GM12865 (cell line): ENCODE data around the gene PLCL1.
A peak's percentile ranks its signal among the peaks of the same experiment; 100 is the strongest.

Experiments used
- DNase-seq: peaks from one replicate; pipeline ENCODE4 v3.0.0; 2010; ENCODE audit warnings: low read depth
- H3K4me3 ChIP-seq: 2 replicates; pipeline ENCODE4 v1.5.1; 2011; ENCODE audit warnings: mild to moderate bottlenecking, low read depth, low read length, control low read depth
- TF ChIP-seq, protein P1 (sequence below): IDR thresholded peaks from 2 replicates; pipeline ENCODE4 v1.5.1; 2011; ENCODE audit warnings: low read length, control low read depth, low read depth, inconsistent platforms; ENCODE audit not compliant: insufficient read depth; ENCODE audit errors: missing control alignments

The PLCL1 gene

GRCh38 chr2:197798187-197798586 is 6.2 kb upstream of the PLCL1 start:
- H3K4me3 ChIP-seq: no peak overlapping the region
- DNase-seq: no peak
- TF ChIP-seq, protein P1, sequence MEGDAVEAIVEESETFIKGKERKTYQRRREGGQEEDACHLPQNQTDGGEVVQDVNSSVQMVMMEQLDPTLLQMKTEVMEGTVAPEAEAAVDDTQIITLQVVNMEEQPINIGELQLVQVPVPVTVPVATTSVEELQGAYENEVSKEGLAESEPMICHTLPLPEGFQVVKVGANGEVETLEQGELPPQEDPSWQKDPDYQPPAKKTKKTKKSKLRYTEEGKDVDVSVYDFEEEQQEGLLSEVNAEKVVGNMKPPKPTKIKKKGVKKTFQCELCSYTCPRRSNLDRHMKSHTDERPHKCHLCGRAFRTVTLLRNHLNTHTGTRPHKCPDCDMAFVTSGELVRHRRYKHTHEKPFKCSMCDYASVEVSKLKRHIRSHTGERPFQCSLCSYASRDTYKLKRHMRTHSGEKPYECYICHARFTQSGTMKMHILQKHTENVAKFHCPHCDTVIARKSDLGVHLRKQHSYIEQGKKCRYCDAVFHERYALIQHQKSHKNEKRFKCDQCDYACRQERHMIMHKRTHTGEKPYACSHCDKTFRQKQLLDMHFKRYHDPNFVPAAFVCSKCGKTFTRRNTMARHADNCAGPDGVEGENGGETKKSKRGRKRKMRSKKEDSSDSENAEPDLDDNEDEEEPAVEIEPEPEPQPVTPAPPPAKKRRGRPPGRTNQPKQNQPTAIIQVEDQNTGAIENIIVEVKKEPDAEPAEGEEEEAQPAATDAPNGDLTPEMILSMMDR: no peak

DNA sequence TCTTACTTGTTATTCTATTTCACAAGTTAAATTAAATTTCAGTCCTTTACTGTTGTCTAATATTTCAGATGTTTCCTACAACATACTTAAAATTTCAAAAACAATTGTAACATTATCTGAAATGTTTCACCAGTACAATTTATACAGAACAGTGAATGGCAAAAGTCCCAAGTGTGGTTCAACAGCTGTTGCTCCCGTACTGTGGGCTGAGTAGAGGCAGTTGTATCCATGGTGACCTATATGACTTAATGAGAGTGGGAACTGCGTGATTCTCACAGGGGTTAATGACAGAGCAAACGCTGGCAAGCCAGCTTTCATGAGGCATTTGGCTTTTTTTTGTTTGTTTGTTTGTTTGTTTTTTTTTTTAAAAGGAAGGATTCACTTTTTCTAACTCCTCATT is 5.3 kb upstream of the PLCL1 start:
- no peak overlapping the region for H3K4me3 ChIP-seq
- DNase-seq: no peak
- TF ChIP-seq, protein P1: no peak

DNA sequence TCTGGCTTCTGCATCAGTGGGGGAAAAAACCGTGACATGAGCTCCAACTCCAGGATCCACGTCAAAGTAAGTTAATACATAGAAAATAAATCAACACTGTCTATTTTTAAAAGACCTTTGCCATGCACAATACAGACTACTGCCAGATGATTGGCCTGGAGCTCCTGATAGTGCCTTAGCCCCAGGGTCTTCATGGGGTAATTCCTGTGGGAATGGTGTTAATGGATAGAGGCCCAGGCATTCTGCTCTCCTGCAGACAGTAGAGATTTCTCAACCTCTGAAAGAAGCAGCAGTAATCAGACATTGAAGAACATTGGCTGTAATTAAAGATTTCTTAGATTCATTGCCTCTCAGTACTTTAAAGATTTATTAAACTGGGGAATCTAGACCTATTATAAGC is 4.3 kb upstream of the PLCL1 start:
- TF ChIP-seq, protein P1: no peak
- no peak overlapping the region for H3K4me3 ChIP-seq
- DNase-seq: no peak

DNA sequence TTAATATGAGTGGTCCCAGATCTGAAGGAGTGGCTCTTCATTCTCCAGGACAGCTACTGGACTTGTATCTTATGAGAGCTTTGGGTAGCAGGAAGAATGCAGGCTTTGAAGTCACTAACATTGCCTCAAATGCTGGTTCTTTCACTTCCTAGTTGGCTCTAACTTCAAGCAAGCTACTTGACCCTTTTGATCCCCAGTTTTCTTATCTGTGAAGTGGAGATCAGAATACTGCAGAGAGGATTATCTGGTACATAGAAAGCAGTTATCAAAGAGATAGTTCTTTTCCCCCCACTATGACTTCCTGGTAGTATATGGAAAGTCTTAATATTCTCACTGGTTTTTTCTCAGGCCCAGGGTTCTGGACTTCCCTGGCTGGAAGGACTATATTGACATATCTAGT is 3.4 kb upstream of the PLCL1 start:
- TF ChIP-seq, protein P1: no peak
- no peak for DNase-seq
- no peak overlapping the region for H3K4me3 ChIP-seq

- TF ChIP-seq, protein P1: peak; percentile 67
- no peak overlapping the region for H3K4me3 ChIP-seq
- DNase-seq: peak; percentile 62
These were observed 1.4 kb upstream of the PLCL1 start for GRCh38 chr2:197803033-197803444.

DNA sequence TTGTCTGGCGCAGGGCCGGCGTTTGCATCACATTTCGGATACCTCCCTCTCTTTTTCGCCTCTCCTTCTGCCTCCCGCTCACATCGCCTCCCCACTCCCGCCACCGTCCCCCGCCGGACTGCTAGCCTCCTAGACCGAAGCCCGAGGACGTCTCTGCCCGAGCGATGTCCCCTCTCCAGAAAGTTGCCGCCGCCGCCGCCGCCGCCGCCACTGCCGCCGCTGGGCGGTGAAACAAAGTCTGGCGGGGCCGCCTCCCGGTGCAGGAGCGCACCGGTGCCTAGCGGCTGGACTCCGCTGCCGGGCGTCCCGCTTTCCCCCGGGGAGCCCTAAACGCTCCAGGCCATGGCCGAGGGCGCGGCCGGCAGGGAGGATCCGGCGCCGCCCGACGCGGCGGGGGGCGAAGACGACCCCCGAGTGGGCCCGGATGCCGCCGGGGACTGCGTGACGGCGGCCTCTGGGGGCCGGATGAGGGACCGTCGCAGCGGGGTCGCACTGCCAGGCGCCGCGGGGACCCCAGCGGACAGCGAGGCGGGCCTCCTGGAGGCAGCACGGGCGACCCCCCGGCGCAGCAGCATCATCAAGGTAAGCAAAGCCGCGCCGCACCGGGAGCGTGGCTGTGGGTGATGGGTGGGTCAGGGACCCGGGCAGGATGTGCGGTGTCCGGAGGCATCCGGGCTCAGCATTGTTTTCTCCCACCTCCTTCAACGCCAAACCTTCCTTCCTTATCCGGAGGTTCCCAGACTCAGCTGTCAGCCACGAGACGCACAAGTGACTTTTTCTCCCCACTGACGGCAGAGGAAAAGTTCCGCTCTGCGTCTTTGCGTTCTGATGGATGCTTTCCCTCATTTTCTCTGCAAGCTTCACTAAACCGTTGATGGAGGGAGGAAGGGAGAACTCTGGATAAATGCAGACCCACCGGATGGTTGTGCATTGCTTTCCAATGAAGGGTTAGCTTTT is 643 bp downstream of the PLCL1 start:
- peak overlapping the region; percentile 69 for H3K4me3 ChIP-seq
- peak; percentile 24 for DNase-seq
- TF ChIP-seq, protein P1: peak; percentile 11
